Skeletal muscle tissue (tissue), 4 donors: ENCODE measurements around the gene NPR1. TPM values are rescaled to one million over a fixed set of nuclear protein-coding genes. Genes with fewer than 3 reads are reported as not detected.
"Not testable (repeated sequence)": the region's sequence is repeated elsewhere in the genome, so short reads cannot be mapped to it uniquely, and the experiment has no call there.

ENCODE experiments used
- H3K27ac ChIP-seq: one replicate; pipeline ENCODE4 v1.7.0; 2013; ENCODE audit warnings: mild to moderate bottlenecking, low read depth, low read length, inconsistent platforms
- H3K27me3 ChIP-seq, 3 donors: one replicate each; pipeline ENCODE4 v1.7.0; 2013; ENCODE audit warnings: low read length in 3 of 3; ENCODE audit not compliant: control insufficient read depth in 3 of 3, insufficient read depth in 3 of 3
- H3K36me3 ChIP-seq, 3 donors: one replicate each; pipeline ENCODE4 v1.7.0; 2013; ENCODE audit warnings: low read length in 3 of 3; ENCODE audit not compliant: control insufficient read depth in 3 of 3, insufficient read depth in 3 of 3
- H3K4me1 ChIP-seq, 3 donors: one replicate each; pipeline ENCODE4 v1.7.0; 2013; ENCODE audit warnings: low read length in 3 of 3, mild to moderate bottlenecking in 3 of 3; ENCODE audit not compliant: control insufficient read depth in 3 of 3, insufficient read depth in 3 of 3
- H3K4me3 ChIP-seq, 3 donors: one replicate each; pipeline ENCODE4 v1.7.0; 2013; ENCODE audit warnings: low read length in 3 of 3
- H3K9ac ChIP-seq, 3 donors: one replicate each; pipeline ENCODE4 v1.7.0; 2013; ENCODE audit warnings: low read length in 3 of 3, mild to moderate bottlenecking in 3 of 3, moderate library complexity in 2 of 3, low read depth in 1 of 3
- H3K9me3 ChIP-seq, 3 donors: one replicate each; pipeline ENCODE4 v1.7.0; 2013; ENCODE audit warnings: low read length in 3 of 3; ENCODE audit not compliant: control insufficient read depth in 3 of 3
- total RNA-seq: library from RNA; depleted of rRNA; stranded (reverse); fragments of >200 nt; gene quantifications from one replicate; pipeline ENCODE4 v1.2.3, GENCODE V29; 2014
- donor health status: Osteomylitis.

The NPR1 gene
- total RNA-seq, 1 donor from 2014 or later, result 11.5 TPM

DNA sequence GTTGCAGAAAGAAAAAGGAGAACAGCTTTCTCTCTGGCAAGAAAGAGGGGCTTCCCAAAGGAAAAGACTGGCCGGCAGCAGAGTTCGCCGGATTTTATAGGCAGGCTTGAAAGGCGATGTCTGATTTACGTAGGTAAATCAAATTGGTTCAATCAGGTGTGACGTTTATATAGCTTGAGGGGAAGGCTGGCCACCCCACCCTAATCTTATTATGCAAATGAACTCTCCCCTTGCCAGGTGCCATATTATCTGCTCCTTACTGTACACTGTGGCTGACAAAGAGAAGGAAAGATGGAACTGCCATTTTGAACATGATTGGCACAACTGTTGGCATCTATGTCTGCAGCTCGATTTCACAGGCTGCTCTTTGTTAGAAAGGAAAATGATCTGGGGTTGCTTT lies 32.5 kb downstream of the NPR1 start:
- Histone ChIP-seq H3K27ac (no peak overlapping the region), H3K4me1 (no peaks in the 10 kb centered on the region), H3K4me3 (no peak overlapping the region), H3K27me3 (no peaks in the 10 kb centered on the region), H3K9me3 (no peaks in the 10 kb centered on the region), H3K9ac (no peak overlapping the region), H3K36me3 (no peaks in the 10 kb centered on the region)

DNA sequence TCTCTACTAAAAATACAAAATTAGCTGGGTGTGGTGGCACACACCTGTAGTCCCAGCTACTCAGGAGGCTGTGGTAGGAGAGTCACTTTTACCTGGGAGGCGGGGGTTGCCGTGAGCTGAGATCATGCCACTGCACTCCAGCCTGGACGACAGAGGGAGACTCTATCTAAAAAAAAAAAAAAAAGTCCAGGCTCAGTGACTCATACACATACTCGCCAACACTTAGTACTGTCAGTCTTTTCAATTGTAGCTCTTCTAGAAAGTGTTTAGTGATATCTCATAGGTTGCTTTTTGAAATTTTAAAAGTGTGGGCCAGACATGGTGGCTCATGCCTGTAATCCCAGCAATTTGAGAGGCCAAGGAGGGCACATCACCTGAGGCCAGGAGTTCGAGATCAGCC lies 37.7 kb downstream of the NPR1 start:
- H3K4me1 ChIP-seq, H3K27ac ChIP-seq, H3K27me3 ChIP-seq, H3K9ac ChIP-seq, H3K36me3 ChIP-seq, H3K4me3 ChIP-seq, H3K9me3 ChIP-seq: not testable (repeated sequence)

DNA sequence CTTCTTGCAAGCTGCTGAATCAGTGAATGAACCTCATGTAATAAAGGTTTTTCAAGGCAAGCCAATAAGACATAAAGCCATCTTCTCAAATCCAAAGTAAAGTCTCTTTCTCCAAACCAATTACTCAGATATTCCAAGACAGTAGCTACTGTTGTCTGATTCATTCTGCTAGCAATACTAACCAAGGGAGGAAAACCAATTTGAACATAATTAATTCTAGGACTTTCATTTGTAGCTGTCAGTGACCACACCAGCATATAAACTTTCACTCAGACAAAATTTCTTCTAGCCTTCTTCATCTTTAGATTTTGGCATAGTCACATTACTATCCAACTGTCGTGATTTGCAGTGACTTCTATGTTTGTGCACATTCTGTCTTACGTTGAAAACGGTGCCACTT lies 38.8 kb downstream of the NPR1 start:
- Histone ChIP-seq H3K4me1 (no peaks in the 10 kb centered on the region), H3K27ac (no peak overlapping the region), H3K27me3 (no peaks in the 10 kb centered on the region), H3K36me3 (no peaks in the 10 kb centered on the region), H3K9me3 (no peaks in the 10 kb centered on the region), H3K9ac (no peak overlapping the region), H3K4me3 (no peak overlapping the region)

GRCh38 chr1:153723687-153724086 lies 45.2 kb downstream of the NPR1 start:
- Histone ChIP-seq H3K36me3 (no peaks in the 10 kb centered on the region), H3K9me3 (no peaks in the 10 kb centered on the region), H3K27me3 (no peaks in the 10 kb centered on the region), H3K4me1 (peaks cover 3 to 11% (median 3%) of the 10 kb centered on the region in 3 donors), H3K27ac (no peak overlapping the region), H3K4me3 (no peak overlapping the region), H3K9ac (no peak overlapping the region)

GRCh38 chr1:153724634-153725033 lies 46.1 kb downstream of the NPR1 start:
- peaks cover 10 to 20% (median 12%) of the 10 kb centered on the region in 3 donors for H3K4me1 ChIP-seq
- not testable (repeated sequence) for H3K27ac ChIP-seq, H3K9me3 ChIP-seq, H3K27me3 ChIP-seq, H3K4me3 ChIP-seq, H3K9ac ChIP-seq, H3K36me3 ChIP-seq

DNA sequence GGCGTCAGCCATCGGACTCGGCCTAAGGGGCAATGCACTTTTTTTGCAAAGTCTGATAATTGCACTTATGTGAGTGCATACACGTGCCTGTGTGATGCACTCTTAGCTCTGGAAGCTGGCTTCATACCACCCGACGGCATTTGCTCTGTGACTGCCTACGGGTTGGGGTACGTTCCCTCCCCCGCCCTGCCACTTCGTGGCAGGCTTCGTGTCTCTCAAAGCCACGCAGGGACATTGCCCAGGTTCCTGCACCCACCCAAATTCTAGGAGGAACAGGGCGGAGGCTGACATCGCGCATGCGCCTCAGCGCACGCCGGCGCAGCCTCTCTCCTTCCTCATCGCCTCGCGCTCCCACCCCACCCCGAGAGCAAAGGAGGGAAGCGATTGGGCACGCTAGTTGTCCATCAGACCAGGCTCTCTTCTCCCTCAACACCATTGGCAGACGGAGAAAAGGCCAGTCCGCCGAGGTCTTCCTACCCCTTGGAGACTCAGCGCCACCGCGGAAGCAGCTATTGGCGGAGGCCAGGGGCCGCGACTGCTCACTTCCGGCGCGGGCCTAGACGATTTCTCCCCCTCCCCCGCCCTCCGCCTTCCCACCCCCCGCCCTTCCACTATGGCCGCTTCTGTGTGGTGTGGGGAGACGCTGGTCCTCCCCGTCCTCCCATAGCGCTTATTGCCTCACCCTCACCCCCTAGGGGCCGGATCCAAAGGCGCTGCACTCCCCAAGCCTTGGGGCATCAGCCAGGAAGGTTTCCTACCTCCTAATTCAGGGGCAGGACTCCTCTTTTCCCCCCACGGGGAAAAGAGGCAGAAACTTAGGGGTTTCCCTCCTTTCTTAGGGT lies 49.2 kb downstream of the NPR1 start, which contains the start of gene INTS3:
TSS of gene INTS3 (plus strand) at position 588 of the 842 bp plus-strand sequence. CDS start 585 bp downstream, outside the sequence.
- peaks cover 10 to 32% (median 21%) of the 10 kb centered on the region in 3 donors for H3K4me1 ChIP-seq
- H3K36me3 ChIP-seq, result no peaks in the 10 kb centered on the region
- no peaks in the 10 kb centered on the region for H3K27me3 ChIP-seq
- H3K27ac ChIP-seq, result peak within 1 kb of the TSS; percentile 99
- H3K9ac ChIP-seq, result peak within 1 kb of the TSS; percentile 100
- peak within 1 kb of the TSS; percentile 94 to 97 (median 96) for H3K4me3 ChIP-seq
- no peaks in the 10 kb centered on the region for H3K9me3 ChIP-seq

DNA sequence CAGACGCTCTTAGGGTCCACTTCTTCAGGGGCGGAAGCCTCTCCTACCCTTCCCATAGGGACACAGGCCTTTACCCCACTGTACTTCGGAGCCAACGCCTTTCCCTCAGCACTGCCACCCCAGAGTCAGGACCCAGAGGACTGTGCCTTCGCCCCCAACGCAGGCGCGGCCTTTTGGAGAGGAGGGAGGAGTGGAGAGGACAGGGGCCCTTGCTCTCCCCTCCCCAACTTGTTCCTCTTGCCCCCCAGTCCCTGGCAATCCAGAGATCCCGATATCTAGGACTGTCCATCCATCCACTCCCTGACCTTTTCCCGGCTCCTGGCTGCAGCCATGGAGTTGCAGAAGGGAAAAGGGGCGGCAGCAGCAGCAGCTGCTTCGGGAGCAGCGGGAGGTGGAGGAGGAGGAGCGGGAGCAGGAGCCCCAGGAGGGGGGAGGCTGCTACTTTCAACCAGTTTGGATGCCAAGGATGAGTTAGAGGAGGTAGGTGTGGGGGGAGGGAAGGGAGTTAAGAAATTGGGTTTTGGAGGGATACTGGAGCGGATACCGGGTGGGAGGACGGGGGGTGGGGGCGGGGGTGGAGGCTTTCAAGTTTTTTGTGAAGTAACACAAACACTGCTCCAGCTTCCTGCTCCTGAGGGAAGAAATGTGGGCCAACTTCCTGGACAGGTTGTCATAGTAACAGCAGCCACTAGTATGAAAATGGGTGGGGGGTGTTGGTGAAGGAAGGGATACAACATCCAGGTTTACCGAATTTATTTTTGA lies 50.0 kb downstream of the NPR1 start:
- Histone ChIP-seq H3K9ac (peak overlapping the region; percentile 100), H3K27ac (peak overlapping the region; percentile 99), H3K36me3 (no peaks in the 10 kb centered on the region), H3K9me3 (no peaks in the 10 kb centered on the region), H3K4me3 (peak overlapping the region; percentile 89 to 97 (median 94)), H3K27me3 (no peaks in the 10 kb centered on the region), H3K4me1 (peaks cover 10 to 32% (median 21%) of the 10 kb centered on the region in 3 donors)

- Histone ChIP-seq H3K4me1 (peaks cover 12 to 32% (median 21%) of the 10 kb centered on the region in 3 donors), H3K9ac (no peak overlapping the region), H3K9me3 (no peaks in the 10 kb centered on the region), H3K27ac (peak overlapping the region; percentile 30), H3K4me3 (no peak overlapping the region), H3K36me3 (peaks cover 0 to 9% (median 0%) of the 10 kb centered on the region in 3 donors), H3K27me3 (no peaks in the 10 kb centered on the region)
These were observed 52.0 kb downstream of the NPR1 start for GRCh38 chr1:153730468-153730988.

DNA sequence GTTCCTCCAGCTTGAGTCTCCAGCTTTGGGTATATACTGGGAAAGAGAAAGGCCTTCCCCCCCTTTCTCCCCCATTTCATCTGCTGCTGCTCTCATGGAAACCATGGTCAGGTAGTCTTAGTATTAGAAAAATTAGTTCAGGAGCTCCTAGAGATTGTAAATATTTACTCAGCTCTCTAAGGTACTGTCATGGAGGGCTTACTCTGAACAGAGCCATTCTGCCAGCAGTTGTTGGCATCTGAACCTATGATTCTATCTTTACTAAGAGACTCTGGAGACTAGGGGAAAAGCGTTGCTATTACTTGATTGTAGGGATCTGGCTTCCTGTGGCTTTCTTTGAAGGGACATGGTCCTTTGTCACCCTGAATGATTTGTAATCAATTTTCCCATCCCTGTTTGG lies 55.5 kb downstream of the NPR1 start:
- H3K27me3 ChIP-seq, result no peaks in the 10 kb centered on the region
- H3K4me3 ChIP-seq, result no peak overlapping the region
- peaks cover 0 to 10% (median 0%) of the 10 kb centered on the region in 3 donors for H3K36me3 ChIP-seq
- H3K4me1 ChIP-seq, result peaks cover 6 to 19% (median 15%) of the 10 kb centered on the region in 3 donors
- H3K27ac ChIP-seq, result no peak overlapping the region
- no peaks in the 10 kb centered on the region for H3K9me3 ChIP-seq
- peak overlapping the region in 1 of 3 donors; percentile 47 for H3K9ac ChIP-seq
